SU-DHL-6 (cell line): Measurements from ENCODE around the gene CDC25B.
"Not testable (repeated sequence)": the region's sequence is repeated elsewhere in the genome, so short reads cannot be mapped to it uniquely, and the experiment has no call there.

Experiments used
- H2AFZ ChIP-seq: fragments of 200-600 bp; sonication (generic); 2 replicates; pipeline ENCODE4 v1.6.1; 2014; ENCODE audit warnings: low read depth, mild to moderate bottlenecking, moderate library complexity, mixed read lengths, antibody characterized with exemption, low read length; ENCODE audit not compliant: severe bottlenecking
- H3F3A ChIP-seq: fragments of 200-600 bp; shearing (Covaris generic); 2 replicates; pipeline ENCODE4 v1.6.0; 2016; ENCODE audit warnings: antibody characterized with exemption, mild to moderate bottlenecking; ENCODE audit not compliant: insufficient read depth
- H3K27ac ChIP-seq: fragments of 200-600 bp; sonication (generic); 2 replicates; pipeline ENCODE4 v1.5.1; 2016; ENCODE audit warnings: low read depth, mild to moderate bottlenecking, low read length, moderate library complexity, mixed read lengths
- H3K27me3 ChIP-seq: fragments of 200-600 bp; sonication (generic), shearing (Covaris generic); 2 replicates; pipeline ENCODE4 v1.6.0; 2014; ENCODE audit warnings: mild to moderate bottlenecking, low read length
- H3K36me3 ChIP-seq: fragments of 200-600 bp; sonication (generic); 2 replicates; pipeline ENCODE4 v1.6.1; 2014; ENCODE audit warnings: mild to moderate bottlenecking, low read length, mixed read lengths
- H3K4me2 ChIP-seq: fragments of 300-600, 200-600 bp; shearing (Covaris generic), sonication (generic); 2 replicates; pipeline ENCODE4 v1.6.0; 2014; ENCODE audit warnings: low read length, low read depth, mild to moderate bottlenecking; ENCODE audit not compliant: poor library complexity, severe bottlenecking
- H3K4me3 ChIP-seq: fragments of 200-600 bp; sonication (generic); 2 replicates; pipeline ENCODE4 v1.5.1; 2014; ENCODE audit warnings: antibody characterized with exemption, low read length, mild to moderate bottlenecking, mixed read lengths; ENCODE audit not compliant: insufficient read depth, poor library complexity, severe bottlenecking
- H3K79me2 ChIP-seq: fragments of 200-600 bp; sonication (generic); 2 replicates; pipeline ENCODE4 v1.6.1; 2014; ENCODE audit warnings: mild to moderate bottlenecking, low read length, moderate library complexity; ENCODE audit not compliant: insufficient read depth
- H3K9ac ChIP-seq: fragments of 200-600 bp; sonication (generic); 2 replicates; pipeline ENCODE4 v1.7.0; 2014; ENCODE audit warnings: mild to moderate bottlenecking, low read length
- H3K9me2 ChIP-seq: fragments of 200-600 bp; sonication (generic); replicated peaks from 2 replicates; pipeline ENCODE4 v1.6.1; 2014; ENCODE audit warnings: low read length; ENCODE audit not compliant: insufficient read depth
- H3K9me3 ChIP-seq: fragments of 200-600 bp; sonication (generic); 2 replicates; pipeline ENCODE4 v1.6.1; 2014; ENCODE audit warnings: low read length, mixed read lengths; ENCODE audit not compliant: insufficient read depth
- H4K20me1 ChIP-seq: fragments of 200-600 bp; sonication (generic); 2 replicates; pipeline ENCODE4 v1.6.1; 2014; ENCODE audit warnings: low read depth, mild to moderate bottlenecking, antibody characterized with exemption, low read length, moderate library complexity, mixed read lengths
- EZH2phosphoT487 ChIP-seq: fragments of 200-600 bp; sonication (generic), shearing (Covaris generic); conservative IDR thresholded peaks from 2 replicates; pipeline ENCODE4 v1.6.1; 2018; ENCODE audit warnings: mild to moderate bottlenecking, antibody characterized with exemption, low read length, moderate library complexity, mixed read lengths
- TF ChIP-seq, protein P1 (sequence below): fragments of 200-600 bp; sonication (generic); IDR thresholded peaks from one replicate; pipeline ENCODE4 v1.5.1; 2017; ENCODE audit warnings: antibody characterized with exemption, mild to moderate bottlenecking, low read length, moderate library complexity; ENCODE audit not compliant: insufficient read depth, poor library complexity, severe bottlenecking

Gene CDC25B

DNA sequence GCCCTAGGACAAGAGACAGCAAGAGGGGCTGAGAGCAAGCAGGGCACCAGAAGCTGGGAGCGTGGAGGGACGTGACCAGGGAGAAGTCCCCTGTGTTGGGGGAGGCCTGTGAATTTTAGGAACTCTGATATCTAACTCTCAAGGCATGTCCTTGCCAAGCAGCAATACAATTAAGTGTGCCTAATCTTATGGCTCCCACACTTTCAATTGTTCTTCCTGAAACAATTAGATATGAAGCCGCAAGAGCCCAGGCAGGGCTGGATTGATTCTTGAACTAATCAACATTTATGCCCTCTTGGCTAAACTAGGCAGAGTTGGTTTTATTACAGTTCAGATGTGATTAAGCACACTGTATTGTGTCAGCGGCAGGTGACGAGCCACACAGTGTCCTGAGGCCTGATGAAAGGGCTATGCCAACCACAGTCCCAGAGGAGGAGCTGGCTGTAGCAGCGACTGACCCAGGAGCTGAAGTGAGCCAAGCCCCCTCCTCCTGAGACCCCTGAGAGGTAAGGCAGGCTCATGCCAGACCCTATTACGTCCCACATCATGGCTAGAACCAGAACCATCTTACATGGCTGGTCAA, 46.3 kb downstream of the CDC25B start:
- H3K27ac ChIP-seq, result no peak overlapping the region
- no peak overlapping the region for H3K9ac ChIP-seq
- H3K4me2 ChIP-seq, result no peak overlapping the region
- H3K9me2 ChIP-seq, result no peaks in the 10 kb centered on the region
- TF ChIP-seq, protein P1, sequence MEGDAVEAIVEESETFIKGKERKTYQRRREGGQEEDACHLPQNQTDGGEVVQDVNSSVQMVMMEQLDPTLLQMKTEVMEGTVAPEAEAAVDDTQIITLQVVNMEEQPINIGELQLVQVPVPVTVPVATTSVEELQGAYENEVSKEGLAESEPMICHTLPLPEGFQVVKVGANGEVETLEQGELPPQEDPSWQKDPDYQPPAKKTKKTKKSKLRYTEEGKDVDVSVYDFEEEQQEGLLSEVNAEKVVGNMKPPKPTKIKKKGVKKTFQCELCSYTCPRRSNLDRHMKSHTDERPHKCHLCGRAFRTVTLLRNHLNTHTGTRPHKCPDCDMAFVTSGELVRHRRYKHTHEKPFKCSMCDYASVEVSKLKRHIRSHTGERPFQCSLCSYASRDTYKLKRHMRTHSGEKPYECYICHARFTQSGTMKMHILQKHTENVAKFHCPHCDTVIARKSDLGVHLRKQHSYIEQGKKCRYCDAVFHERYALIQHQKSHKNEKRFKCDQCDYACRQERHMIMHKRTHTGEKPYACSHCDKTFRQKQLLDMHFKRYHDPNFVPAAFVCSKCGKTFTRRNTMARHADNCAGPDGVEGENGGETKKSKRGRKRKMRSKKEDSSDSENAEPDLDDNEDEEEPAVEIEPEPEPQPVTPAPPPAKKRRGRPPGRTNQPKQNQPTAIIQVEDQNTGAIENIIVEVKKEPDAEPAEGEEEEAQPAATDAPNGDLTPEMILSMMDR, result no peak
- TF ChIP-seq EZH2phosphoT487, result no peak
- H3K79me2 ChIP-seq, result peaks cover 7% of the 10 kb centered on the region
- peaks cover 5% of the 10 kb centered on the region; the same call in 1 of the 2 replicates for H3F3A ChIP-seq
- H3K4me3 ChIP-seq, result no peak overlapping the region
- no peaks in the 10 kb centered on the region for H3K27me3 ChIP-seq
- H4K20me1 ChIP-seq, result no peaks in the 10 kb centered on the region
- H3K36me3 ChIP-seq, result no peaks in the 10 kb centered on the region
- H3K9me3 ChIP-seq, result no peaks in the 10 kb centered on the region
- H2AFZ ChIP-seq, result no peak overlapping the region

DNA sequence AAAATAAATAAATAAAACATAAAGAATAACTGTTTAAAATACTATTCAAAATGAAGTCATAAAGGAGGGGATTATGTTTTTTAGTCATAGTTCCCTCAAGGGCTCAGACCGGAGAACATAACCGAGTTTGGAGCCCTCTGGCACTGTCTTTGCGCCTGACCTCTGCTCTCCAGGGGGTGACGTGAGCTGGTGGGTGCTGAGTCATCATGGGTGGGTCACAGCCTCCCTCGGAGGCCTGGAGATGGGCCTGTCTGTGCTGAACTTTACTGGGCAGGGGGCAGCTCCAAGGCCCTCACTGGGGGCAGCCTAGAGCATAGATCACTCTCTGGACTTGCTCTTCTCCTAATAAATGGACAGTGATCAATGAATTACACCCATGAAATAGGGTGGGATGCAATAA, 47.4 kb downstream of the CDC25B start:
- Histone ChIP-seq H3K36me3 (no peaks in the 10 kb centered on the region), H3K9ac (no peak overlapping the region), H3K27me3 (no peaks in the 10 kb centered on the region), H3K27ac (no peak overlapping the region), H3K4me2 (no peak overlapping the region), H3K4me3 (no peak overlapping the region), H3F3A (peaks cover 5% of the 10 kb centered on the region; the same call in 1 of the 2 replicates), H3K79me2 (peaks cover 14% of the 10 kb centered on the region), H2AFZ (no peak overlapping the region), H4K20me1 (no peaks in the 10 kb centered on the region), H3K9me2 (no peaks in the 10 kb centered on the region), H3K9me3 (no peaks in the 10 kb centered on the region)
- TF ChIP-seq, protein P1, result no peak
- no peak for TF ChIP-seq EZH2phosphoT487

DNA sequence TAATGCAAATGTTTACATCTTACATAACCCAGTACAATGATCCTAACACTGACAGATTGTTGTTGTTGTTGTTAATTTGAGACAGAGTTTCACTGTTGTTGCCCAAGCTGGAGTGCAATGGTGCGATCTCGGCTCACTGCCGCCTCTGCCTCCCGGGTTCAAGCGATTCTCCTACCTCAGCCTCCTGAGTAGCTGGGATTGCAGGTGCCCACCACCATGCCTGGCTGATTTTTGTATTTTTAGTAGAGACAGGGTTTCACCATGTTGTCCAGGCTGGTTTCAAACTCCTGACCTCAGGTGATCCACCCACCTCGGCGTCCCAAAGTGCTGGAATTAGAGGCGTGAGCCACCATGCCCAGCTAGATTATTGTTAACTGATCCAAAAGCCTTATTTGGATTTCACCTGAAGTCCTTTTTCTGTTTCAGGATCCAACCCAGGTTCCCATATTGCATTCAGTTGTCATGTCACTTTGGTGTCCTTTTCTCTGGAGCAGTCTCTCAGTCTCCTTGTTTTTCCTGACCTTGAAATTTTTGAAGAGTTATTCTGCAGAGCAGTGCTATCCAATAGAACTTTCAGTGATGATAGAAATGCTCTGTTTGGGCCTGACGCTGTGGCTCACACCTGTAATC, 48.0 kb downstream of the CDC25B start:
- H3K4me2 ChIP-seq, H3K9ac ChIP-seq: not testable (repeated sequence)

DNA sequence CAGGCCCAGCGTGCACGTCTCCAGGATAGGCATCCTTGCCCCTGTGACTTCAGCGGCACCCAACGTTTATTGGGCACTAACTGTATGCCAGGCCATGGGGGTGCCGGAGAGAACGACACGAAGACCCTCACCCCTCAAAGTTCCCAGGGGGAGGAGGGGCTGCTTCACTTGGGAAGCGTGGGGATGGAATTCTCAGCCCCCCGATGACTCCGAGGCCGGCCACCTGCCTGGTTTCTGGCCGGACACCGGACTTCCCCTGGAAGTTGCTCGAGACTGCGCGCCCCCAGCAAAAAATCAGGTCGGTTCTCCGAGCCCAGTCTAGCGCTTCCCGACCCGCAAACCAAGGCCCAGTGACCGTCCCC, 50.2 kb downstream of the CDC25B start:
- Histone ChIP-seq H3K9me2 (no peaks in the 10 kb centered on the region), H3K27me3 (no peaks in the 10 kb centered on the region), H2AFZ (peak overlapping the region; percentile 74), H3K79me2 (peaks cover 26% of the 10 kb centered on the region), H3K9ac (peak overlapping the region; percentile 86), H3K4me2 (peak overlapping the region; percentile 94), H3K36me3 (no peaks in the 10 kb centered on the region), H3K4me3 (peak overlapping the region; percentile 71), H3F3A (peaks cover 5% of the 10 kb centered on the region; the same call in 1 of the 2 replicates), H3K27ac (no peak overlapping the region), H3K9me3 (no peaks in the 10 kb centered on the region), H4K20me1 (no peaks in the 10 kb centered on the region)
- TF ChIP-seq, protein P1, result no peak
- TF ChIP-seq EZH2phosphoT487, result no peak

More for the DNA sequence above, 48.0 kb downstream of the CDC25B start:
- peaks cover 20% of the 10 kb centered on the region for H3K79me2 ChIP-seq
- not testable (repeated sequence) for H3F3A ChIP-seq, H3K4me3 ChIP-seq, H3K36me3 ChIP-seq, H3K27ac ChIP-seq, H3K9me3 ChIP-seq, H3K27me3 ChIP-seq, H3K9me2 ChIP-seq, H4K20me1 ChIP-seq, H2AFZ ChIP-seq
